ENCODE data around the gene KIAA0753.

KIAA0753 gene

GRCh38 chr17:6640536-6641246 lies at the start of gene KIAA0753, which contains the start of gene TXNDC17:
TSS of gene KIAA0753 (minus strand) at chr17:6640711. CDS start at chr17:6635103, 5,608 bp downstream.
TSS of gene TXNDC17 (plus strand) at chr17:6641060. CDS start at chr17:6641083, 23 bp downstream.
- peaks cover 14% of the 10 kb centered on the region for H3K4me1 ChIP-seq (ENCODE audit: control insufficient read depth, insufficient read depth, low read length)
- H3K36me3 ChIP-seq (ENCODE audit: control insufficient read depth, insufficient read depth, low read length) = peaks cover 12% of the 10 kb centered on the region
- peak within 1 kb of the TSS; percentile 80 for H3K9ac ChIP-seq (ENCODE audit: low read length)
- H3K27ac ChIP-seq (ENCODE audit: low read depth, low read length) = peak within 1 kb of the TSS; percentile 83
- H3K27me3 ChIP-seq (ENCODE audit: control insufficient read depth, insufficient read depth, low read length) = no peaks in the 10 kb centered on the region
- peak within 1 kb of the TSS; percentile 98 for H3K4me3 ChIP-seq (ENCODE audit: low read length)

- H3K4me3 ChIP-seq (ENCODE audit: low read length) = no peak overlapping the region
- no peaks in the 10 kb centered on the region for H3K36me3 ChIP-seq (ENCODE audit: control insufficient read depth, insufficient read depth, low read length)
- no peaks in the 10 kb centered on the region for H3K27me3 ChIP-seq (ENCODE audit: control insufficient read depth, insufficient read depth, low read length)
- H3K4me1 ChIP-seq (ENCODE audit: control insufficient read depth, insufficient read depth, low read length) = no peaks in the 10 kb centered on the region
- no peak overlapping the region for H3K27ac ChIP-seq (ENCODE audit: low read depth, low read length)
- H3K9ac ChIP-seq (ENCODE audit: low read length) = no peak overlapping the region
Observed at GRCh38 chr17:6688944-6689343, 48.4 kb upstream of the KIAA0753 start.

GRCh38 chr17:6686026-6686425 lies 45.5 kb upstream of the KIAA0753 start:
- Histone ChIP-seq H3K27ac (ENCODE audit: low read depth, low read length) (no peak overlapping the region), H3K4me3 (ENCODE audit: low read length) (no peak overlapping the region), H3K27me3 (ENCODE audit: control insufficient read depth, insufficient read depth, low read length) (no peaks in the 10 kb centered on the region), H3K36me3 (ENCODE audit: control insufficient read depth, insufficient read depth, low read length) (no peaks in the 10 kb centered on the region), H3K4me1 (ENCODE audit: control insufficient read depth, insufficient read depth, low read length) (no peaks in the 10 kb centered on the region), H3K9ac (ENCODE audit: low read length) (no peak overlapping the region)

- H3K4me3 ChIP-seq (ENCODE audit: low read length) = no peak overlapping the region
- H3K27me3 ChIP-seq (ENCODE audit: control insufficient read depth, insufficient read depth, low read length) = no peaks in the 10 kb centered on the region
- H3K36me3 ChIP-seq (ENCODE audit: control insufficient read depth, insufficient read depth, low read length) = no peaks in the 10 kb centered on the region
- H3K27ac ChIP-seq (ENCODE audit: low read depth, low read length) = no peak overlapping the region
- H3K4me1 ChIP-seq (ENCODE audit: control insufficient read depth, insufficient read depth, low read length) = no peaks in the 10 kb centered on the region
- H3K9ac ChIP-seq (ENCODE audit: low read length) = no peak overlapping the region
Observed at GRCh38 chr17:6684881-6685767, 44.6 kb upstream of the KIAA0753 start.

- Histone ChIP-seq H3K9ac (ENCODE audit: low read length) (no peak overlapping the region), H3K27ac (ENCODE audit: low read depth, low read length) (no peak overlapping the region), H3K4me1 (ENCODE audit: control insufficient read depth, insufficient read depth, low read length) (no peaks in the 10 kb centered on the region), H3K27me3 (ENCODE audit: control insufficient read depth, insufficient read depth, low read length) (no peaks in the 10 kb centered on the region), H3K36me3 (ENCODE audit: control insufficient read depth, insufficient read depth, low read length) (no peaks in the 10 kb centered on the region), H3K4me3 (ENCODE audit: low read length) (no peak overlapping the region)
Observed at GRCh38 chr17:6684460-6684783, 43.9 kb upstream of the KIAA0753 start.

GRCh38 chr17:6683730-6684459 lies 43.4 kb upstream of the KIAA0753 start:
- Histone ChIP-seq H3K9ac (ENCODE audit: low read length) (no peak overlapping the region), H3K4me3 (ENCODE audit: low read length) (no peak overlapping the region), H3K27me3 (ENCODE audit: control insufficient read depth, insufficient read depth, low read length) (no peaks in the 10 kb centered on the region), H3K4me1 (ENCODE audit: control insufficient read depth, insufficient read depth, low read length) (no peaks in the 10 kb centered on the region), H3K27ac (ENCODE audit: low read depth, low read length) (no peak overlapping the region), H3K36me3 (ENCODE audit: control insufficient read depth, insufficient read depth, low read length) (no peaks in the 10 kb centered on the region)

- Histone ChIP-seq H3K36me3 (ENCODE audit: control insufficient read depth, insufficient read depth, low read length) (no peaks in the 10 kb centered on the region), H3K4me3 (ENCODE audit: low read length) (no peak overlapping the region), H3K9ac (ENCODE audit: low read length) (no peak overlapping the region), H3K4me1 (ENCODE audit: control insufficient read depth, insufficient read depth, low read length) (no peaks in the 10 kb centered on the region), H3K27ac (ENCODE audit: low read depth, low read length) (no peak overlapping the region), H3K27me3 (ENCODE audit: control insufficient read depth, insufficient read depth, low read length) (peaks cover 2% of the 10 kb centered on the region)
Observed at GRCh38 chr17:6683081-6683684, 42.7 kb upstream of the KIAA0753 start.

GRCh38 chr17:6682339-6682738 lies 41.8 kb upstream of the KIAA0753 start:
- Histone ChIP-seq H3K36me3 (ENCODE audit: control insufficient read depth, insufficient read depth, low read length) (no peaks in the 10 kb centered on the region), H3K9ac (ENCODE audit: low read length) (no peak overlapping the region), H3K27me3 (ENCODE audit: control insufficient read depth, insufficient read depth, low read length) (peaks cover 7% of the 10 kb centered on the region), H3K4me1 (ENCODE audit: control insufficient read depth, insufficient read depth, low read length) (no peaks in the 10 kb centered on the region), H3K27ac (ENCODE audit: low read depth, low read length) (no peak overlapping the region), H3K4me3 (ENCODE audit: low read length) (no peak overlapping the region)

GRCh38 chr17:6681671-6682070 lies 41.2 kb upstream of the KIAA0753 start:
- no peak overlapping the region for H3K9ac ChIP-seq (ENCODE audit: low read length)
- peaks cover 7% of the 10 kb centered on the region for H3K27me3 ChIP-seq (ENCODE audit: control insufficient read depth, insufficient read depth, low read length)
- H3K27ac ChIP-seq (ENCODE audit: low read depth, low read length) = no peak overlapping the region
- no peaks in the 10 kb centered on the region for H3K36me3 ChIP-seq (ENCODE audit: control insufficient read depth, insufficient read depth, low read length)
- H3K4me3 ChIP-seq (ENCODE audit: low read length) = no peak overlapping the region
- no peaks in the 10 kb centered on the region for H3K4me1 ChIP-seq (ENCODE audit: control insufficient read depth, insufficient read depth, low read length)

- Histone ChIP-seq H3K27me3 (ENCODE audit: control insufficient read depth, insufficient read depth, low read length) (peaks cover 7% of the 10 kb centered on the region), H3K27ac (ENCODE audit: low read depth, low read length) (no peak overlapping the region), H3K36me3 (ENCODE audit: control insufficient read depth, insufficient read depth, low read length) (no peaks in the 10 kb centered on the region), H3K4me1 (ENCODE audit: control insufficient read depth, insufficient read depth, low read length) (no peaks in the 10 kb centered on the region), H3K4me3 (ENCODE audit: low read length) (no peak overlapping the region), H3K9ac (ENCODE audit: low read length) (no peak overlapping the region)
Observed at GRCh38 chr17:6681176-6681575, 40.7 kb upstream of the KIAA0753 start.

GRCh38 chr17:6679241-6679640 lies 38.7 kb upstream of the KIAA0753 start:
- H3K9ac ChIP-seq (ENCODE audit: low read length) = no peak overlapping the region
- H3K4me3 ChIP-seq (ENCODE audit: low read length) = no peak overlapping the region
- H3K27ac ChIP-seq (ENCODE audit: low read depth, low read length) = no peak overlapping the region
- no peaks in the 10 kb centered on the region for H3K36me3 ChIP-seq (ENCODE audit: control insufficient read depth, insufficient read depth, low read length)
- no peaks in the 10 kb centered on the region for H3K4me1 ChIP-seq (ENCODE audit: control insufficient read depth, insufficient read depth, low read length)
- peaks cover 7% of the 10 kb centered on the region for H3K27me3 ChIP-seq (ENCODE audit: control insufficient read depth, insufficient read depth, low read length)

GRCh38 chr17:6677946-6678345 lies 37.4 kb upstream of the KIAA0753 start:
- H3K27me3 ChIP-seq (ENCODE audit: control insufficient read depth, insufficient read depth, low read length) = peaks cover 7% of the 10 kb centered on the region

More at GRCh38 chr17:6677946-6678345, 37.4 kb upstream of the KIAA0753 start:
- Histone ChIP-seq H3K9ac (ENCODE audit: low read length) (no peak overlapping the region), H3K4me3 (ENCODE audit: low read length) (no peak overlapping the region), H3K4me1 (ENCODE audit: control insufficient read depth, insufficient read depth, low read length) (no peaks in the 10 kb centered on the region), H3K27ac (ENCODE audit: low read depth, low read length) (no peak overlapping the region), H3K36me3 (ENCODE audit: control insufficient read depth, insufficient read depth, low read length) (no peaks in the 10 kb centered on the region)

All from rectal smooth muscle tissue (tissue), 1 donor.